HEK293 (cell line): Measurements from ENCODE around the gene PTPRN2.

ENCODE experiments used
- CTCF ChIA-PET: fragments of 350-600 bp; formaldehyde crosslinking; extraction: SDS; loops from one replicate; lab custom pipeline; 2021; ENCODE audit warnings: antibody characterized with exemption; lab: Yijun Ruan, JAX
- POLR2A ChIA-PET: fragments of 300-600 bp; formaldehyde crosslinking; extraction: SDS; loops from one replicate; lab custom pipeline; 2020; ENCODE audit warnings: antibody characterized with exemption, inconsistent platforms; lab: Yijun Ruan, JAX
- H3K27ac ChIP-seq: fragments of 200-500 bp; sonication (Bioruptor generic); 2 replicates; pipeline ENCODE4 v1.5.1; 2014; ENCODE audit warnings: low read depth, low read length, control low read depth, inconsistent platforms; ENCODE audit errors: extremely low read depth
- H3K36me3 ChIP-seq, 2 experiments: fragments of 200-500 bp in 1 of 2; sonication (Bioruptor generic) in 1 of 2; 1 replicate in 1 of 2; 2 replicates in 1 of 2; pipeline ENCODE4 v1.5.1; 2014 to 2017; ENCODE audit warnings: inconsistent platforms in 2 of 2, low read length in 2 of 2; ENCODE audit not compliant: control insufficient read depth in 2 of 2, insufficient read depth in 1 of 2
- H3K4me1 ChIP-seq: fragments of 200-500 bp; sonication (Bioruptor generic); 2 replicates; pipeline ENCODE4 v1.5.1; 2014; ENCODE audit warnings: mild to moderate bottlenecking, low read length, inconsistent platforms; ENCODE audit not compliant: control insufficient read depth, insufficient read depth
- H3K4me3 ChIP-seq: 2 replicates; pipeline ENCODE4 v1.5.1; 2011; ENCODE audit warnings: low read depth, mild to moderate bottlenecking, control low read depth, low read length, moderate library complexity
- H3K9me3 ChIP-seq: fragments of 200-500 bp; sonication (Bioruptor generic); 2 replicates; pipeline ENCODE4 v1.5.1; 2014; ENCODE audit warnings: low read depth, low read length, inconsistent platforms; ENCODE audit not compliant: control insufficient read depth, insufficient read depth
- GLI4 ChIP-seq: fragments of 450-650 bp; formaldehyde crosslinking; IDR thresholded peaks from 2 replicates; pipeline ENCODE4 v1.5.1; 2016; ENCODE audit warnings: missing biosample characterization, missing genetic modification characterization
- KLF1 ChIP-seq: fragments of 450-650 bp; formaldehyde crosslinking; IDR thresholded peaks from 2 replicates; pipeline ENCODE4 v1.5.1; 2016; ENCODE audit warnings: missing biosample characterization, missing genetic modification characterization
- KLF16 ChIP-seq: fragments of 450-650 bp; formaldehyde crosslinking; IDR thresholded peaks from 2 replicates; pipeline ENCODE4 v1.5.1; 2017; ENCODE audit warnings: missing biosample characterization, missing genetic modification characterization
- SETDB1 ChIP-seq: IDR thresholded peaks from one replicate; pipeline ENCODE4 v1.6.1; 2017; ENCODE audit warnings: mild to moderate bottlenecking, low read length, moderate library complexity, mixed read lengths; ENCODE audit not compliant: insufficient read length
- ZBTB6 ChIP-seq: fragments of 450-650 bp; formaldehyde crosslinking; IDR thresholded peaks from 2 replicates; pipeline ENCODE4 v1.5.1; 2017; ENCODE audit warnings: missing biosample characterization, missing genetic modification characterization
- ZNF157 ChIP-seq: fragments of 450-650 bp; formaldehyde crosslinking; IDR thresholded peaks from 2 replicates; pipeline ENCODE4 v1.5.1; 2016; ENCODE audit warnings: missing biosample characterization, missing genetic modification characterization
- ZNF169 ChIP-seq: fragments of 450-650 bp; formaldehyde crosslinking; IDR thresholded peaks from 2 replicates; pipeline ENCODE4 v1.5.1; 2016; ENCODE audit warnings: missing biosample characterization, missing genetic modification characterization
- ZNF426 ChIP-seq: fragments of 450-650 bp; formaldehyde crosslinking; IDR thresholded peaks from 2 replicates; pipeline ENCODE4 v1.5.1; 2017; ENCODE audit warnings: missing biosample characterization, missing genetic modification characterization, mild to moderate bottlenecking, inconsistent platforms, moderate library complexity
- ZNF48 ChIP-seq: fragments of 450-650 bp; formaldehyde crosslinking; IDR thresholded peaks from 2 replicates; pipeline ENCODE4 v1.5.1; 2016; ENCODE audit warnings: missing biosample characterization, missing genetic modification characterization
- ZNF530 ChIP-seq: fragments of 450-650 bp; formaldehyde crosslinking; IDR thresholded peaks from 2 replicates; pipeline ENCODE4 v1.5.1; 2016; ENCODE audit warnings: low read depth, missing biosample characterization, missing genetic modification characterization
- ZNF548 ChIP-seq: fragments of 450-650 bp; formaldehyde crosslinking; IDR thresholded peaks from 2 replicates; pipeline ENCODE4 v1.5.1; 2016; ENCODE audit warnings: missing biosample characterization, missing genetic modification characterization
- ZNF580 ChIP-seq: fragments of 450-650 bp; formaldehyde crosslinking; IDR thresholded peaks from 2 replicates; pipeline ENCODE4 v1.5.1; 2016; ENCODE audit warnings: missing biosample characterization, missing genetic modification characterization
- ZNF621 ChIP-seq: fragments of 450-650 bp; formaldehyde crosslinking; IDR thresholded peaks from 2 replicates; pipeline ENCODE4 v1.5.1; 2017; ENCODE audit warnings: missing biosample characterization, missing genetic modification characterization
- ZNF626 ChIP-seq: fragments of 450-650 bp; sonication (Bioruptor Pico); formaldehyde crosslinking; IDR thresholded peaks from 2 replicates; pipeline ENCODE4 v1.5.1; 2018; ENCODE audit warnings: missing biosample characterization, missing genetic modification characterization, inconsistent platforms
- ZSCAN30 ChIP-seq: fragments of 450-650 bp; IDR thresholded peaks from 2 replicates; pipeline ENCODE4 v1.5.1; 2018; ENCODE audit warnings: missing biosample characterization, mild to moderate bottlenecking, missing genetic modification characterization, moderate library complexity
- TF ChIP-seq, protein P1 (sequence below): fragments of 450-650 bp; formaldehyde crosslinking; IDR thresholded peaks from 2 replicates; pipeline ENCODE4 v1.5.1; 2016; ENCODE audit warnings: missing biosample characterization, missing genetic modification characterization
- TF ChIP-seq, protein P2 (sequence below): fragments of 450-650 bp; IDR thresholded peaks from 2 replicates; pipeline ENCODE4 v1.5.1; 2018; ENCODE audit warnings: missing biosample characterization, mild to moderate bottlenecking, missing genetic modification characterization
- TF ChIP-seq, protein P3 (sequence below): fragments of 450-650 bp; formaldehyde crosslinking; IDR thresholded peaks from 2 replicates; pipeline ENCODE4 v1.5.1; 2016; ENCODE audit warnings: missing biosample characterization, missing genetic modification characterization
- TF ChIP-seq, protein P4 (sequence below): fragments of 450-650 bp; formaldehyde crosslinking; IDR thresholded peaks from 2 replicates; pipeline ENCODE4 v1.5.1; 2016; ENCODE audit warnings: missing biosample characterization, missing genetic modification characterization

Gene PTPRN2

DNA sequence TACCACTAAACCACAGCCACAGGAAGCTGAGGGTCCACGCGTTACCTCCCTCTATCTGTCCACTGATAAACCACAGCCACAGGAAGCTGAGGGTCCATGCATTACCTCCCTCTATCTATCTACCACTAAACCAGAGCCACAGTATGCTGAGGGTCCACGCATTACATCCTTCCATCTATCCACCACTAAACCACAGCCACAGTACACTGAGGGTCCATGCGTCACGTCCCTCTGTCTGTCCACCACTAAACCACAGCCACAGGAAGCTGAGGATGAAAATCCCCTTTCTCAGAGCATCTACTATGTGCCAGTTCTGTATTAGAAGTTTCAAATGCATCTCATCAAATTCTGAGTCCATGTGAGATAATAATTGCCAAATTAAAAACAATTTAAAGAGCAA lies 661.5 kb downstream of the PTPRN2 start:
- H3K9me3 ChIP-seq = no peaks in the 10 kb centered on the region
- H3K4me3 ChIP-seq = no peak overlapping the region
- no peak overlapping the region for H3K27ac ChIP-seq
- CTCF ChIA-PET = no interaction called here
- no peaks in the 10 kb centered on the region for H3K4me1 ChIP-seq
- POLR2A ChIA-PET = no interaction called here
- TF ChIP-seq ZNF48 (tag by site-specific recombination) = no peak
- no peak for TF ChIP-seq SETDB1
- no peak for TF ChIP-seq ZNF621
- no peak for TF ChIP-seq ZBTB6 (tag by site-specific recombination)
- TF ChIP-seq ZNF426 (tag by site-specific recombination) = no peak
- TF ChIP-seq, protein P1, sequence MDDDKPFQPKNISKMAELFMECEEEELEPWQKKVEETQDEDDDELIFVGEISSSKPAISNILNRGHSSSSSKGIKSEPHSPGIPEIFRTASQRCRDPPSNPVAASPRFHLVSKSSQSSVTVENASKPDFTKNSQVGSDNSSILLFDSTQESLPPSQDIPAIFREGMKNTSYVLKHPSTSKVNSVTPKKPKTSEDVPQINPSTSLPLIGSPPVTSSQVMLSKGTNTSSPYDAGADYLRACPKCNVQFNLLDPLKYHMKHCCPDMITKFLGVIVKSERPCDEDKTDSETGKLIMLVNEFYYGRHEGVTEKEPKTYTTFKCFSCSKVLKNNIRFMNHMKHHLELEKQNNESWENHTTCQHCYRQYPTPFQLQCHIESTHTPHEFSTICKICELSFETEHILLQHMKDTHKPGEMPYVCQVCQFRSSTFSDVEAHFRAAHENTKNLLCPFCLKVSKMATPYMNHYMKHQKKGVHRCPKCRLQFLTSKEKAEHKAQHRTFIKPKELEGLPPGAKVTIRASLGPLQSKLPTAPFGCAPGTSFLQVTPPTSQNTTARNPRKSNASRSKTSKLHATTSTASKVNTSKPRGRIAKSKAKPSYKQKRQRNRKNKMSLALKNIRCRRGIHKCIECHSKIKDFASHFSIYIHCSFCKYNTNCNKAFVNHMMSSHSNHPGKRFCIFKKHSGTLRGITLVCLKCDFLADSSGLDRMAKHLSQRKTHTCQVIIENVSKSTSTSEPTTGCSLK (tag by site-specific recombination) = no peak
- no peak for TF ChIP-seq ZNF169 (tag by site-specific recombination)
- no peak for TF ChIP-seq ZSCAN30 (tag by site-specific recombination)
- TF ChIP-seq ZNF626 (tag by site-specific recombination) = no peak
- no peak for TF ChIP-seq ZNF548 (tag by site-specific recombination)
- no peak for TF ChIP-seq KLF1 (tag by site-specific recombination)
- TF ChIP-seq, protein P2, sequence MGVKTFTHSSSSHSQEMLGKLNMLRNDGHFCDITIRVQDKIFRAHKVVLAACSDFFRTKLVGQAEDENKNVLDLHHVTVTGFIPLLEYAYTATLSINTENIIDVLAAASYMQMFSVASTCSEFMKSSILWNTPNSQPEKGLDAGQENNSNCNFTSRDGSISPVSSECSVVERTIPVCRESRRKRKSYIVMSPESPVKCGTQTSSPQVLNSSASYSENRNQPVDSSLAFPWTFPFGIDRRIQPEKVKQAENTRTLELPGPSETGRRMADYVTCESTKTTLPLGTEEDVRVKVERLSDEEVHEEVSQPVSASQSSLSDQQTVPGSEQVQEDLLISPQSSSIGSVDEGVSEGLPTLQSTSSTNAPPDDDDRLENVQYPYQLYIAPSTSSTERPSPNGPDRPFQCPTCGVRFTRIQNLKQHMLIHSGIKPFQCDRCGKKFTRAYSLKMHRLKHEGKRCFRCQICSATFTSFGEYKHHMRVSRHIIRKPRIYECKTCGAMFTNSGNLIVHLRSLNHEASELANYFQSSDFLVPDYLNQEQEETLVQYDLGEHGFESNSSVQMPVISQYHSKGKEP = no peak
- TF ChIP-seq ZNF530 (tag by site-specific recombination) = no peak
- TF ChIP-seq GLI4 (tag by site-specific recombination) = no peak
- TF ChIP-seq ZNF157 (tag by site-specific recombination) = no peak
- TF ChIP-seq KLF16 (tag by site-specific recombination) = no peak
- TF ChIP-seq, protein P3, sequence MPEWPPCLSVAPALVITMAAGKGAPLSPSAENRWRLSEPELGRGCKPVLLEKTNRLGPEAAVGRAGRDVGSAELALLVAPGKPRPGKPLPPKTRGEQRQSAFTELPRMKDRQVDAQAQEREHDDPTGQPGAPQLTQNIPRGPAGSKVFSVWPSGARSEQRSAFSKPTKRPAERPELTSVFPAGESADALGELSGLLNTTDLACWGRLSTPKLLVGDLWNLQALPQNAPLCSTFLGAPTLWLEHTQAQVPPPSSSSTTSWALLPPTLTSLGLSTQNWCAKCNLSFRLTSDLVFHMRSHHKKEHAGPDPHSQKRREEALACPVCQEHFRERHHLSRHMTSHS (tag by site-specific recombination) = no peak
- TF ChIP-seq, all 188 proteins: peak for 0
- H3K36me3 ChIP-seq = no peaks in the 10 kb centered on the region

DNA sequence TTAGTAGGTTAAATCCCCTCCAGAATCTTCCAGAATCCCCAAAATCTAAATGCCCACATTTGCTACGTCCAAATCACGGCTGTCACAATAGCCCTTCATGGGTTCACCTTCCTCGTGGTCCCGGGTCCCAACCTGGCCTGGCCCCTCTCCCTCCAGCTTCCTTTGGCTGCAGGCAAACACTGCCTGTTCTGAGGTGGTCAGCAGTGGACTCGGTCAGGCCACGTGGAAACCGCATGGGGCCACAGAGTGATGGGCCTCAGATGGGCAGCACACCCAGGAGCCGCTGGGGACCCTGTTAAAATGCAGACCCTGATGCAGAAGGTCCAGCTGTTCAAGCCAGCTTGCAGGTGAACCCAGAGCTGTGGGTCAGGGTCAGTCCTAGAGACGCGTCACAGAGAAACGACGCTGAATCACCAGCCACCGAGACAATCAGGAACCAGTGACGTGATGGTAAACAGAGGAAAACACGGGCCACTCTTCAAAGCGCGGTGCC lies 662.2 kb downstream of the PTPRN2 start:
- CTCF ChIA-PET = no interaction called here
- Histone ChIP-seq H3K36me3 (no peaks in the 10 kb centered on the region), H3K9me3 (no peaks in the 10 kb centered on the region), H3K27ac (no peak overlapping the region), H3K4me1 (no peaks in the 10 kb centered on the region), H3K4me3 (no peak overlapping the region)
- POLR2A ChIA-PET = no interaction called here
- TF ChIP-seq, protein P4, sequence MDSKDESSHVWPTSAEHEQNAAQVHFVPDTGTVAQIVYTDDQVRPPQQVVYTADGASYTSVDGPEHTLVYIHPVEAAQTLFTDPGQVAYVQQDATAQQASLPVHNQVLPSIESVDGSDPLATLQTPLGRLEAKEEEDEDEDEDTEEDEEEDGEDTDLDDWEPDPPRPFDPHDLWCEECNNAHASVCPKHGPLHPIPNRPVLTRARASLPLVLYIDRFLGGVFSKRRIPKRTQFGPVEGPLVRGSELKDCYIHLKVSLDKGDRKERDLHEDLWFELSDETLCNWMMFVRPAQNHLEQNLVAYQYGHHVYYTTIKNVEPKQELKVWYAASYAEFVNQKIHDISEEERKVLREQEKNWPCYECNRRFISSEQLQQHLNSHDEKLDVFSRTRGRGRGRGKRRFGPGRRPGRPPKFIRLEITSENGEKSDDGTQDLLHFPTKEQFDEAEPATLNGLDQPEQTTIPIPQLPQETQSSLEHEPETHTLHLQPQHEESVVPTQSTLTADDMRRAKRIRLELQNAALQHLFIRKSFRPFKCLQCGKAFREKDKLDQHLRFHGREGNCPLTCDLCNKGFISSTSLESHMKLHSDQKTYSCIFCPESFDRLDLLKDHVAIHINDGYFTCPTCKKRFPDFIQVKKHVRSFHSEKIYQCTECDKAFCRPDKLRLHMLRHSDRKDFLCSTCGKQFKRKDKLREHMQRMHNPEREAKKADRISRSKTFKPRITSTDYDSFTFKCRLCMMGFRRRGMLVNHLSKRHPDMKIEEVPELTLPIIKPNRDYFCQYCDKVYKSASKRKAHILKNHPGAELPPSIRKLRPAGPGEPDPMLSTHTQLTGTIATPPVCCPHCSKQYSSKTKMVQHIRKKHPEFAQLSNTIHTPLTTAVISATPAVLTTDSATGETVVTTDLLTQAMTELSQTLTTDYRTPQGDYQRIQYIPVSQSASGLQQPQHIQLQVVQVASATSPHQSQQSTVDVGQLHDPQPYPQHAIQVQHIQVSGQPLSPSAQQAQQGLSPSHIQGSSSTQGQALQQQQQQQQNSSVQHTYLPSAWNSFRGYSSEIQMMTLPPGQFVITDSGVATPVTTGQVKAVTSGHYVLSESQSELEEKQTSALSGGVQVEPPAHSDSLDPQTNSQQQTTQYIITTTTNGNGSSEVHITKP = no peak
- no peak for TF ChIP-seq ZNF580 (tag by site-specific recombination)
- no peak for TF ChIP-seq KLF1 (tag by site-specific recombination)
